HG02759 (cell line): ENCODE data around the gene HNF4A.

ENCODE experiments used
- ATAC-seq: cut with Tn5 transposase; IDR thresholded peaks from one replicate; pipeline ENCODE4 v1.9.1; 2021; ENCODE audit warnings: mild to moderate bottlenecking, moderate library complexity; ENCODE audit not compliant: unreplicated experiment

Gene HNF4A

DNA sequence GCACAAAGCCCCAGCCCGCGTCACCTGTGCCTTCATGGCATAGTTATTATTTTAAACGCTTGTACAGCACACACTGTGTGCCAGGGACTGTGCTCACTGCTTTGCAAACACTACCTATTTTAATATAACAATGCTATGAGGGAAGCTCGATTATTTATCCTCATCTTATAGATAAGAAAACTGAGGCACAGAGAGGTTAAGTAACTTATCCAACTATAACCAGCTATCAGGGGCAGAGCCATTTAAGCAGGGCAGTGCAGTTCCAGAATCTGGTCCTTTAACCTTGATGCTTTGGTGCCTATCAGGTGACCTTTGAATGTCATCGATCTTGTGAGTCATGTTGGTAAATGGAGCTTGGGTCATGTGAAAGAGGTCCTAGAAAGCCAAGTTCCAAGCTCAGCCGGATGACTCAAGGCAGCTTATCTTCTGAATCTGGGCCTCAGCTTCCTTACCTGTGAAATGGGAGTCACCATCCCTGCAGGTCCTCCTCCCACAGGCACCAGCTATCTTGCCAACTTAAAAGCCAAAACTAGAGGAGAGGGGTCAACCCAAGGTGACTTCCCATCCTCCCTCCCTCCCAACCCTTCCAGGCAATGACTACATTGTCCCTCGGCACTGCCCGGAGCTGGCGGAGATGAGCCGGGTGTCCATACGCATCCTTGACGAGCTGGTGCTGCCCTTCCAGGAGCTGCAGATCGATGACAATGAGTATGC is 63.8 kb downstream of the HNF4A start:
- no peak for ATAC-seq

DNA sequence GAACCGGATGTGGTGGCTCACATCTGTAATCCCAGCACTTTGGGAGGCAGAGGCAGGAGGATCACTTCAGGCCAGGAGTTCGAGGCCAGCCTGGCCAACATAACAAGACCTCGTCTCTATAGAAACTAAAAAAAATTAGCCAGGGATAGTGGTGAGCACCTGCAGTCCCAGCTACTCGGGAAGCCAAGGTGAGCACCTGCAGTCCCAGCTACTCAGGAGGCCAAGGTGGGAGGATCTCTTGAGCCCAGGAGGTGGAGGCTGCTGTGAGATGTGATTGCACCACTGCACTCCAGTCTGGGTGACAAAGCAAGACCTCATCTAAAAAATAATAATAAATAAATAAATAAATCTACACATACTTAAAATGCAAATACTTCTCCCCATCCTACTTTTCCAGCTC is 65.0 kb downstream of the HNF4A start:
- ATAC-seq, result no peak

DNA sequence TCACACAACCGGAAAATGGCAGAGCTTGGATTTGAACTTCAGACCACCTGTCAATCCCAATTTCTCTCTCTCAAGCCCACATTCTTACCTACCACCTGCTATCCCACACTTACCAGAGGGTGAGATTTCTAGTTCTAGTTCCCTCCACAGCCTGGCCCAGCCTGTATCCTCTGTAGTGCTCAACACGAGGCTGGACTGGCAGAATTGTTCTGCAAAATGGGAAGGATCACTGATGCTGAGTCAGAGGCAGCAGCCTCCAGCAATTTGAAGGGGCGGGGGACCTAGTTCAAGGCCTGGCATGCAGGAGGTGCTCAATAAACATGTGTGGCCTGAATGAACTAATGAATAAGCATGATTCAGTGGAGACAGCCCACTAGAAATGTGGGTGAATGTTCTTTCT is 66.6 kb downstream of the HNF4A start:
- ATAC-seq, result no peak

GRCh38 chr20:44423480-44423879 is 68.0 kb downstream of the HNF4A start:
- ATAC-seq, result no peak

GRCh38 chr20:44424039-44424495 is 68.6 kb downstream of the HNF4A start:
- ATAC-seq, result no peak

DNA sequence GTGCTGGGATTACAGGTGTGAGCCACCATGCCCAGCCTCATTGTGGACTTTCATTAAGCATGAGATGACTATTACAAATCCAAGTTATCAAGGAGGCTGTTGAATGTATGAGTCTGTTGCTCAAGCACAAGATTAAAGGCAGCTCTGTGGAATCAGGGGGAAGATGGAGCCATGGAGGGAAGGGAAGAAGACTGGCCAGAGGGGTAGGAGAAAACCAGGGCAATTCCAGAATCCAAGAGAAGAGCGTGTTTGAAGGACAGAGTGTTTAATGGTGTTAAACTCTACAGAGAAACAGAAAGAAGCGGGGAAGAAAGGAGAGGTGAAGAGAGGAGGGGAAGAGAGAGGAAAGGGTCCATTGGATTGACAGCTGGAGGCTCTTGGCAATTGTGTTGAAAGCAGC is 70.4 kb downstream of the HNF4A start:
- no peak for ATAC-seq

DNA sequence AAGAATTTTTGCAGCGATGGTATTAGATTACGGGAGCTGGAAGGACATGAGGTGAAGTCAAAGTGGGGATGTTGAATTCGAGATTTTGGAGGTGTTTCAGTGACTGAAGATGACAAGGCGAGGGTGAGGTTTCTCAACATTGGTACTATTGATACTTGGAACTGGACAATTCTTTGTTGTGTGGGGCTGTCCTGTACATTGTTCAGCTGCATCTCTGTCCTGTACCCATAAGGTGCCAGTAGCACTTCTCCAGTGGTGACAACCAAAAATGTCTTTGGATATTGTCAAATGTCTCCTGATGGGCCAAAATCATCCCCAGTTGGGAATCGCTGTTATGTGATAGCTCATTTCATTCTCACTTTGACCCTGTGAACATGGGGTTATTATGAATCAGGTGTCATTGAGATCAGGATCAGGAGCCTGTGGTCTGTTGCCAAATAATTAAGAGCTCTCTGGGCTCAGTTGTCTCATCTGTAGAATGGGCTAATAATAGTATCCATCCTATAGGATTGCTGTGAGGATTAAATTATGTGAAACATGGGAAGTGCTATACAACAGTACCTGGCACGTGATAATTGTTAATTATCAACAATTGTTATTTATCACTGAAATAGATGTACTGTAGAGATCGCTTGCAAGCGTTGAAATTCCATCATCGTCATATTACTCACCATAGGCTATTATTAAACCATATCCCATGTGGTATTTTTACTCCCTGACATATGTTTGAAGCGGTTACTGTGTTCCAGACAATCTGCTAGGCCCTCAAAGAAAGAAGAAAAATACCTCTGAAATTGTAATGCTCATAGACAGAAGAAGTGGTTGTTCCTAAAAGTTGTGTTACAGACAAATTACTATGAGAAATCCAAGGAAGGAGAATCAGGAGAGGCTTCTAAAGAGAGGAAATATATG is 71.6 kb downstream of the HNF4A start:
- ATAC-seq, result no peak

GRCh38 chr20:44427804-44428173 is 72.3 kb downstream of the HNF4A start:
- no peak for ATAC-seq

DNA sequence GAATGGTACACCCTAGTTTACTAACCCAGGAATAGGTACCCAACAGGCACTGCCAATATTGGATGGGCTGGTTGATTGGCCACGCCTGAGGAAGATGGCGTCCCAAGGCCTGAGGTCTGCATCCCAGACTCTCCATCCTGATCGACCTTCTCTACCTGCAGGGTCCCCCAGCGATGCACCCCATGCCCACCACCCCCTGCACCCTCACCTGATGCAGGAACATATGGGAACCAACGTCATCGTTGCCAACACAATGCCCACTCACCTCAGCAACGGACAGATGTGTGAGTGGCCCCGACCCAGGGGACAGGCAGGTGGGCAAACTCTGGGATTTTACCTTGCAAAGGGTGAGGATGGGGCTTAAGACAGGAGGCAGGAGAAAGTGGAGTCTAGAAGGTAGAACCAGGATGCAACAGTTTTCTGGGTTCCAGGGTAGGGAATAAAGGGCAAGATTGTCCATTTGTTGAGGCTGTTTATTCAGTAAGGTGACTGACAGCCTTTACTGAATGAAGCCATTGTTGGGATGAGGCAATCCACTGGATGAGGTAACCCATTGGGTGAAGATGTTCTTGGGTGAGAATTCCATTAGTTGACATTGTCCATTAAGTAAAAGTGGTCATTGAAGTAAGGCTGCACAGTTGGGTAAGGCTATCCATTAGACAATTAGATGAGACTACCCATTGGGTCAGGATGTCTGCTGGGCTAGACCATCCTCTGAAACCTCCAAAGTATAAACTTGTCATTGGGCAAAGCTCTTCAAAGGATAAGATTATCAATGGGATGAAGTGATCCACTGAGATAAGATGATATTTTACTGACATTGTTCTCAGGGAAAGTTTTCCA is 72.9 kb downstream of the HNF4A start:
- ATAC-seq, result no peak

GRCh38 chr20:44429017-44429339 is 73.5 kb downstream of the HNF4A start:
- no peak for ATAC-seq

GRCh38 chr20:44429419-44430269 is 74.1 kb downstream of the HNF4A start:
- no peak for ATAC-seq

GRCh38 chr20:44430270-44431065 is 75.0 kb downstream of the HNF4A start:
- no peak for ATAC-seq

DNA sequence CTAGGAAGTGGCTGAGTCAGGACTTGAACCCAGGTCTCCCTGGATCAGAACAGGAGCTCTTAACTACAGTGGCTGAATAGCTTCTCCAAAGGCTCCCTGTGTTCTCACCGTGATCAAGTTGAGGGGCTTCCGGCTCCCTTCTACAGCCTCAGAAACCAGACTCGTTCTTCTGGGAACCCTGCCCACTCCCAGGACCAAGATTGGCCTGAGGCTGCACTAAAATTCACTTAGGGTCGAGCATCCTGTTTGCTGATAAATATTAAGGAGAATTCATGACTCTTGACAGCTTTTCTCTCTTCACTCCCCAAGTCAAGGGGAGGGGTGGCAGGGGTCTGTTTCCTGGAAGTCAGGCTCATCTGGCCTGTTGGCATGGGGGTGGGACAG is 75.6 kb downstream of the HNF4A start:
- no peak for ATAC-seq

GRCh38 chr20:44431502-44432234 is 76.2 kb downstream of the HNF4A start:
- ATAC-seq, result no peak

DNA sequence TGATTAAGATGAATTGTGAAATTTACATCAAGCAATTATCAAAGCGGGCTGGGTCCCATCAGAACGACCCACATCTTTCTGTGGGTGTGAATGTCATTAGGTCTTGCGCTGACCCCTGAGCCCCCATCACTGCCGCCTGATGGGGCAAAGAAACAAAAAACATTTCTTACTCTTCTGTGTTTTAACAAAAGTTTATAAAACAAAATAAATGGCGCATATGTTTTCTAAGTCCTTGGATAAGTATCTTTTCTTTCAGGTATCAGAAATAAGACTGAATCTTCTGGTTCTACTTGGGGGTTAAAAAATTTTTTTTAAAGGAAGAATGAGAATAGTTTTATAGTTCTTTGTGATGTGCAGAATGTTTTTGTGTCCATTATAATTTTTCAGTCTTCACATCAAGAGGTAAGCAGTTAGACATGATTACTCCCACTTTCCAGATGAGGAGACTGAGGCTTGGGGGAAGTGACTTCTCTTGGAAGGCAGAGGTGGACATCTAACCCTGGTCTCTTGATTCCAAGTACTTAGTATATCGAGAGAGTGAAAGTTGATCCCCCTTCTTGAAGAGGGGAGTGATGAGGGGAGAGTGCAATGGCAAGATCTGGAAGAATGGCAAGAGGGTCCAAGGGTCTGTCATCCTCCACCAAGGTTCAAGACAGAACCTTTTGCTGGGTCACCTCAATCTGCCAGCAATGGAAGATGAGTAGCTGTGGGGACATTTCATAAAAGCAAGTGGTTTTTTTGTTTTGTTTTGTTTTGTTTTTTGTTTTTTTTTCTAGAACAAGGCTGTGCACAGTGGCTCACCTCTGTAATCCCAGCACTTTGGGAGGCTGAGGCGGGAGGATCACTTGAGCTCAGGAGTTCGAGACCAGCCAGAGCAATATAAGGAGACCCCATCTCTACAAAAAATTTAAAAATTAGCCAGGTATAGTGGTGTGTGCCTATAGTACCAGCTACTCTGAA is 77.4 kb downstream of the HNF4A start:
- ATAC-seq, result no peak

GRCh38 chr20:44433751-44434538 is 78.4 kb downstream of the HNF4A start:
- ATAC-seq, result no peak
